Gastrocnemius medialis (tissue), 4 donors: ENCODE results near the gene DTWD2. TPM values are rescaled to one million over a fixed set of nuclear protein-coding genes. Genes with fewer than 3 reads are reported as not detected.
"Not testable (repeated sequence)": the region's sequence is repeated elsewhere in the genome, so short reads cannot be mapped to it uniquely, and the experiment has no call there.

Experiments
- ATAC-seq, 2 donors: fragments of 150-250 bp; one replicate each; pipeline ENCODE4 v1.9.1; 2016
- DNase-seq, 2 donors: peaks; one replicate each; pipeline ENCODE4 v3.0.0-alpha.2; 2019
- H3K27ac ChIP-seq, 4 donors: fragments of 200-600 bp; sonication (generic); 1 replicate in 1 of 4; 2 replicates in 3 of 4; pipeline ENCODE4 v1.5.1; 2016 to 2018; ENCODE audit warnings: mild to moderate bottlenecking in 2 of 4, moderate library complexity in 1 of 4
- H3K27me3 ChIP-seq, 3 donors: fragments of 200-600 bp; sonication (generic) in 2 of 3; 1 replicate in 1 of 3; 2 replicates in 2 of 3; pipeline versions ENCODE4 v1.5.1 to v1.6.0; 2016 to 2019; ENCODE audit warnings: mild to moderate bottlenecking in 1 of 3, moderate library complexity in 1 of 3
- H3K36me3 ChIP-seq, 2 donors: fragments of 200-600 bp; sonication (generic) in 1 of 2; one replicate each; pipeline ENCODE4 v1.5.1; 2017 to 2018
- H3K4me1 ChIP-seq, 2 donors: fragments of 200-600 bp; sonication (generic) in 1 of 2; one replicate each; pipeline ENCODE4 v1.5.1; 2016 to 2017; ENCODE audit warnings: mild to moderate bottlenecking in 2 of 2
- H3K4me3 ChIP-seq, 4 donors: fragments of 200-600 bp; sonication (generic) in 3 of 4; 1 replicate in 1 of 4; 2 replicates in 3 of 4; pipeline ENCODE4 v1.5.1; 2016 to 2019; ENCODE audit warnings: mild to moderate bottlenecking in 2 of 4
- H3K9me3 ChIP-seq, 3 donors: fragments of 200-600 bp; sonication (generic) in 2 of 3; 1 replicate in 1 of 3; 2 replicates in 2 of 3; pipeline ENCODE4 v1.5.1; 2016 to 2019
- CTCF ChIP-seq, 5 experiments: fragments of 450-650 bp in 3 of 5; fragments of 200-600 bp in 2 of 5; sonication (generic) in 2 of 5; IDR thresholded peaks in 4 of 5; conservative IDR thresholded peaks in 1 of 5; 1 replicate in 4 of 5; 2 replicates in 1 of 5; pipeline ENCODE4 v1.5.1; 2016 to 2019; ENCODE audit warnings: antibody characterized with exemption in 5 of 5, mild to moderate bottlenecking in 3 of 5, moderate library complexity in 3 of 5
- POLR2A ChIP-seq, 2 donors: fragments of 450-650 bp; IDR thresholded peaks; one replicate each; pipeline ENCODE4 v1.6.1; 2017; ENCODE audit warnings: antibody characterized with exemption in 2 of 2, mild to moderate bottlenecking in 2 of 2, moderate library complexity in 2 of 2
- in situ Hi-C, 4 donors: fragments of 200-750 bp; cut with MboI; loops; one replicate each; pipeline versions ENCODE4 v1.15.0 to v1.8.0; 2017; ENCODE audit warnings: low sequenced_read_pairs in 4 of 4
- intact Hi-C: fragments of 100-400 bp; cut with DNase I; formaldehyde crosslinking; loops from one replicate; pipeline ENCODE4 v1.15.1; 2023; ENCODE audit warnings: low total_unique reads
- total RNA-seq, 4 donors: library from RNA; depleted of rRNA; stranded (reverse); fragments of >200 nt; gene quantifications; one replicate each; pipeline versions ENCODE4 v1.1.0 to v1.2.3, GENCODE V29; 2016

The DTWD2 gene
- total RNA-seq, 4 donors from 2014 or later = 2.5 to 19.2 (median 8.0) TPM

- H3K27me3 ChIP-seq = no peaks in the 10 kb centered on the region
- in situ Hi-C loops (no loop called here), intact Hi-C loops (no loop called here)
- no peaks in the 10 kb centered on the region for H3K9me3 ChIP-seq
- DNase-seq (no peak), ATAC-seq (no peak)
- TF ChIP-seq CTCF (IDR thresholded peaks at IDR 0.05 in 4 of 5, conservative IDR thresholded peaks at IDR 0.05 in 1 of 5) (no peak), POLR2A (IDR thresholded peaks at IDR 0.05) (no peak)
- H3K4me3 ChIP-seq = no peak overlapping the region
- H3K4me1 ChIP-seq = no peaks in the 10 kb centered on the region
- no peak overlapping the region for H3K27ac ChIP-seq
- H3K36me3 ChIP-seq = no peaks in the 10 kb centered on the region
Observed at GRCh38 chr5:118924006-118924389, 64.3 kb downstream of the DTWD2 start.

GRCh38 chr5:118923295-118924005 is 64.9 kb downstream of the DTWD2 start:
- Histone ChIP-seq H3K27ac (no peak overlapping the region), H3K9me3 (no peaks in the 10 kb centered on the region), H3K4me1 (no peaks in the 10 kb centered on the region), H3K36me3 (no peaks in the 10 kb centered on the region), H3K4me3 (no peak overlapping the region), H3K27me3 (no peaks in the 10 kb centered on the region)
- TF ChIP-seq CTCF (IDR thresholded peaks at IDR 0.05 in 4 of 5, conservative IDR thresholded peaks at IDR 0.05 in 1 of 5) (no peak), POLR2A (IDR thresholded peaks at IDR 0.05) (no peak)
- in situ Hi-C loops = no loop called here
- intact Hi-C loops = no loop called here
- no peak for DNase-seq
- no peak for ATAC-seq

- in situ Hi-C loops = no loop called here
- intact Hi-C loops = no loop called here
- H3K9me3 ChIP-seq = no peaks in the 10 kb centered on the region
- H3K27me3 ChIP-seq = no peaks in the 10 kb centered on the region
- ATAC-seq (no peak), DNase-seq (no peak)
- TF ChIP-seq CTCF (IDR thresholded peaks at IDR 0.05 in 4 of 5, conservative IDR thresholded peaks at IDR 0.05 in 1 of 5) (no peak), POLR2A (IDR thresholded peaks at IDR 0.05) (no peak)
- H3K36me3 ChIP-seq = no peaks in the 10 kb centered on the region
- no peak overlapping the region for H3K4me3 ChIP-seq
- H3K27ac ChIP-seq = no peak overlapping the region
- no peaks in the 10 kb centered on the region for H3K4me1 ChIP-seq
Observed at GRCh38 chr5:118921866-118922265, 66.5 kb downstream of the DTWD2 start.

GRCh38 chr5:118919016-118919415 is 69.3 kb downstream of the DTWD2 start:
- TF ChIP-seq CTCF (IDR thresholded peaks at IDR 0.05 in 4 of 5, conservative IDR thresholded peaks at IDR 0.05 in 1 of 5) = no peak
- no peak for TF ChIP-seq POLR2A (IDR thresholded peaks at IDR 0.05)
- Histone ChIP-seq H3K36me3 (no peaks in the 10 kb centered on the region), H3K27ac (no peak overlapping the region), H3K9me3 (no peaks in the 10 kb centered on the region), H3K4me1 (no peaks in the 10 kb centered on the region), H3K4me3 (no peak overlapping the region), H3K27me3 (no peaks in the 10 kb centered on the region)
- ATAC-seq (no peak), DNase-seq (no peak)
- in situ Hi-C loops = no loop called here
- intact Hi-C loops = no loop called here

GRCh38 chr5:118918232-118918631 is 70.1 kb downstream of the DTWD2 start:
- DNase-seq = no peak
- H3K27ac ChIP-seq = no peak overlapping the region
- no peaks in the 10 kb centered on the region for H3K4me1 ChIP-seq
- no peaks in the 10 kb centered on the region for H3K9me3 ChIP-seq
- TF ChIP-seq CTCF (IDR thresholded peaks at IDR 0.05 in 4 of 5, conservative IDR thresholded peaks at IDR 0.05 in 1 of 5) = no peak
- TF ChIP-seq POLR2A (IDR thresholded peaks at IDR 0.05) = no peak
- ATAC-seq = no peak
- no peaks in the 10 kb centered on the region for H3K27me3 ChIP-seq
- no peaks in the 10 kb centered on the region for H3K36me3 ChIP-seq
- H3K4me3 ChIP-seq = no peak overlapping the region
- in situ Hi-C loops = no loop called here
- intact Hi-C loops = no loop called here

- DNase-seq, ATAC-seq, intact Hi-C loops, H3K4me3 ChIP-seq, H3K27ac ChIP-seq, in situ Hi-C loops, H3K27me3 ChIP-seq, H3K36me3 ChIP-seq, H3K9me3 ChIP-seq, H3K4me1 ChIP-seq: not testable (repeated sequence)
Observed at GRCh38 chr5:118907536-118907935, 80.8 kb downstream of the DTWD2 start.
